Left cardiac atrium (tissue), 4 donors: ENCODE data around the gene CLIC2. TPM values are rescaled to one million over a fixed set of nuclear protein-coding genes. Genes with fewer than 3 reads are reported as not detected.
"Not testable (repeated sequence)": the region's sequence is repeated elsewhere in the genome, so short reads cannot be mapped to it uniquely, and the experiment has no call there.

Experiments
- ATAC-seq, 2 donors: fragments of 200-7000 bp; cut with Tn5 transposase; one replicate each; pipeline ENCODE4 v1.9.1; 2020; ENCODE audit warnings: mild to moderate bottlenecking in 2 of 2, moderate library complexity in 2 of 2
- DNase-seq: peaks from one replicate; pipeline ENCODE4 v3.0.0-alpha.2; 2020
- intact Hi-C, 2 donors: fragments of 100-400 bp; cut with DNase I; formaldehyde crosslinking; loops; one replicate each; pipeline versions ENCODE4 v1.14.1 to v1.15.1; 2022 to 2023
- long read RNA-seq: library from polyadenylated mRNA; unstranded; transcript quantifications from one replicate; pipeline ENCODE4 v2.0.0, GENCODE V29; 2021
- total RNA-seq, 2 donors: library from RNA; stranded (reverse); fragmentation: NEBNext Ultra II Directional; extraction: Animal tissue kit (Norgen Biotek cat#: 25700); gene quantifications; one replicate each; pipeline ENCODE4 v1.2.1, GENCODE V29; 2021
- donor health status: DM: no; HTN: yes; CAD: no.
- donor health status: DM: no; HTN: yes; CAD: no; lungs with severe emphysema.
- donor health status: DM: yes; HTN: yes; CAD: no.
- donor health status: Dilated cardiomyopathy.

CLIC2 gene
- total RNA-seq, result 10 to 100 TPM; 14.6 to 20.1 TPM
- long read RNA-seq, transcript CLIC2-202 (6 exons, 2,655 nt), result major isoform, 8 of 9 reads
- long read RNA-seq, partial matches to known transcripts, result 1 of 9 reads
- long read RNA-seq, other reads (novel, unspliced or antisense), result 0 of 9 reads

GRCh38 chrX:155334486-155335336 lies at the start of gene CLIC2:
Gene CLIC2, minus strand, starts transcription at chrX:155334614. Its CDS starts 187 bp downstream, at chrX:155334427.
- DNase-seq, result peak; percentile 69
- peak; percentile 71 to 93 for ATAC-seq
- intact Hi-C loops, result no loop called here

- peak; percentile 69 to 73 for ATAC-seq
- DNase-seq, intact Hi-C loops: not testable (repeated sequence)
These were observed 48.1 kb upstream of the CLIC2 start for GRCh38 chrX:155382529-155382967.

DNA sequence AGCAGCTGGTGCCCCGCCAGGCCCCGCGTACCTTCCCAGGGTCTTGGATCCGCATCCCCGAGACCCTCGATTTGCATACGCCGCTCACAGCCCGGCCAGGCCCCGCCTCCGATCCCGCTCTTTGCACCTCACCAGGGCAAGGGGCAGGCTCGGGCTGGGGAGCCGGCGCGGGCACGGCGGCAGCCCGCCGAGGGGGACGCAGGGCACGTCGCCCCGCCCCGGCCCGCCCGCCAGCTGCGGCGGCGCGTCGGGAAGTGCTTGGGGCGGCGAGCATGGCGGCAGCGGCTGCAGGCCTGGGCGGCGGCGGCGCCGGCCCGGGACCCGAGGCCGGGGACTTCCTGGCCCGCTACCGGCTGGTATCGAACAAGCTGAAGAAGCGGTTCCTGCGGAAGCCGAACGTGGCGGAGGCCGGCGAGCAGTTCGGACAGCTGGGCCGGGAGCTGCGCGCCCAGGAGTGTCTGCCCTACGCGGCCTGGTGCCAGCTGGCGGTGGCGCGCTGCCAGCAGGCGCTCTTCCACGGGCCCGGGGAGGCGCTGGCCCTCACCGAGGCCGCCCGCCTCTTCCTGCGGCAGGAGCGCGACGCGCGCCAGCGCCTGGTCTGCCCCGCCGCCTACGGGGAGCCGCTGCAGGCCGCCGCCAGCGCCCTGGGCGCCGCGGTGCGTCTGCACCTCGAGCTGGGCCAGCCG lies 47.6 kb upstream of the CLIC2 start, which contains the start of gene F8A2:
Gene F8A2, plus strand, starts transcription at position 253 of the 686 bp plus-strand sequence. Its CDS starts 20 bp downstream, at position 273.
- intact Hi-C loops, DNase-seq: not testable (repeated sequence)
- peak; percentile 88 to 90 for ATAC-seq

DNA sequence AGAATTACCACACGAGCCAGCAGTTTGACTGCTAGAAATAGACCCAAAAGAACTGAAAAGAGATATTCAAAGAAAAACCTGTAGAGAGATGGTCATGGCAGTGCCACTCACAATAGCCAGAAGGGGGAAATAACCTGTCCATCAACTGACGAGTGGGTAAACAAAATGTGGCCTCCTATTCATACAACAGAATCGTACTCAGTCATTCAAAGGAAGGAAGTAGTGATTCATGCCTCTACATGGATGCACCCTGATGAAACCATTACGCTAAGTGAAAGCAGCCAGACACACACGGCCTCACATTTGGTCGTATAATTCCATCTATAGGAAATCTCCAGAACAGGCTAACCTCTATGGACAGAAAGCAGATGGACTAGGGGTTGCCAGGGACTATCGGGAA lies 45.4 kb upstream of the CLIC2 start:
- DNase-seq, intact Hi-C loops, ATAC-seq: not testable (repeated sequence)

DNA sequence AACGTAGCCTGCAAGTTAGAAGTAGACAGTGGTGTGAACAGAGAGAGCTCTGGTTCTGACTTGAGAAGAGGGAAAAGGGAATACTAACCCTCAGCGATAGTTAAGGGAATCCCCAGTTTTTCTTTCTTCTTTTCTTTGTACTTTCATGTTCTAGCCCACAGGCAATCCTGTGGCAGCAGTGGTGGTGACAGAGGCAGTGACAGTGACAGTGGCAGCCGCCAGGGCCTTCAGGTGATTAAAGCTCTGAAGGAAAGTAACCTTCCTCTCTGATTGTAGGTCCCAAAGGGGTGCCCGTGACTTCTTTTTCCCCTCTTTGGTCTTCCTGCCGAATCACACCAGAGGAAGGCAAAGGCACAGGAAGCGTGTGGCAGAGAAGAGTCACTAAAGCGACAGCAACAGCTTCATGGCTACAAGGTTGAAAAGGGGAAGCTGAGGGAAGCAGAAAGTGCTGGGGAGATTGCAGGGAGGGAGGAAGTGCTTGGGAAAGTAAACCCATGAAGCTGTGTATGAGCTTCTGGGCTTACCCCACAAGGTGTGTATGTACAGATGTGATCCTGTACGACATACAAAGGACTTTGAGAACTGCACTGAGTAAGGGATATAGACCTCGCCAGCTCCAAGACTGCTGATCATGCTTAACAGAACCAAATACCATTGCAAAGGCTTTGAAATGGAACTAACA lies 39.5 kb upstream of the CLIC2 start:
- DNase-seq, intact Hi-C loops, ATAC-seq: not testable (repeated sequence)

GRCh38 chrX:155363712-155364111 lies 29.3 kb upstream of the CLIC2 start:
- ATAC-seq, intact Hi-C loops, DNase-seq: not testable (repeated sequence)

DNA sequence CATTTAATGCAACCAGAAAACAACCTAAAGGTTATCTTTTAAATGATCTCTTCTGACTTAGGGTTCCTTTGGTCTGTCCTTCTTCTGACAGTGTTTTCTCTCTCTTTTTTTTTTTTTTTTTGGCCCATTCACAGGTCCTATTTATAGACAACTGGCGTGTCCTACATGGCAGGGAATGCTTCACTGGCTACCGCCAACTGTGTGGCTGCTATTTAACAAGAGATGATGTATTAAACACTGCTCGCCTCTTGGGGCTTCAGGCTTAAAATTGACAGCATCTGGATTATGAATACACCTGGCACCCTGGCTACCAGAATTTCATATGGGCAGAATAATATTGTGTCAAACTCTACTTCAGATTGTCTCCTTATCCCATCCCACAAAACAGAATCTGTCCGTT lies 15.0 kb upstream of the CLIC2 start:
- DNase-seq, ATAC-seq, intact Hi-C loops: not testable (repeated sequence)

GRCh38 chrX:155345689-155346088 lies 11.3 kb upstream of the CLIC2 start:
- DNase-seq, intact Hi-C loops, ATAC-seq: not testable (repeated sequence)

GRCh38 chrX:155335337-155335712 lies 911 bp upstream of the CLIC2 start:
- intact Hi-C loops, DNase-seq, ATAC-seq: not testable (repeated sequence)

GRCh38 chrX:155333544-155334100 lies 792 bp downstream of the CLIC2 start:
- intact Hi-C loops, result no loop called here
- DNase-seq, result no peak
- ATAC-seq, result no peak

DNA sequence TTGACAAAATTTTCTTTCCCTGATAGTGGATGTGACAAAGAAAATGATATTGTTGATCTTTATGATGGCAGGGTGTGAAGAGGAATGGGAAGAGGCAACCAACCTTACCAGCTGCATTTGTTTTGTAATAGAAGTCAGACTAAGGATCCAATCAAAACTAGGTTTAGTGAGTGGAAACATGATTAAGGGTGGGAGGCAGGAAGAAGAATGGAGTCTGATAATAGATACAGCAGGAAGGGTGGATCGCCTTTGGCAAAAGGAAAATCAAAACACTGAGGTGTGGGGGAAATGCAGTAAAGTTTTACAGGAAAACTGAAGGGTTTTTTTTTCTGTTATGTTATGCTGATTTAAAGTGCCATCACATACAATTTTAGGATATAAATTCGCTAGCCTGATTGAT lies 3.4 kb downstream of the CLIC2 start:
- DNase-seq, result no peak
- intact Hi-C loops, result no loop called here
- no peak for ATAC-seq

GRCh38 chrX:155329293-155329692 lies 5.1 kb downstream of the CLIC2 start:
- no peak for DNase-seq
- ATAC-seq, result no peak
- intact Hi-C loops, result no loop called here

DNA sequence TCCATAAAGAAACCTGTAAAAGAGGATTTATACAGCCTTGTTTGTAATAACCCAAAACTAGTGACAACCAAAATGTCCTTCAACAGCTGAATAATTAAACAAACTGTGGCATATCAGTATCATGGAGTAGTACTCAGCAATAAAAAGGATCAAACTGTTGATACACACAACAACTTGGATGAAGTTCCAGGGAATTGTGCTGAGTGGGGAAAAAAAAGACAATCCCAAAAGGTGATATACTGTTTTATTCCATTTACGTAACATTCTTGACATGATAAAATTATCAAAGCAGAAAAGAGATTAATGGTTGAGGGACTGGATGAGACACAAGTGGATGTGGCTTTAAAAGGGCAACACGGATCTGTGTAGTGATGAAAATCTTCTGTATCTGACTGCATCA lies 7.8 kb downstream of the CLIC2 start:
- intact Hi-C loops, result no loop called here
- no peak for ATAC-seq
- DNase-seq, result no peak

DNA sequence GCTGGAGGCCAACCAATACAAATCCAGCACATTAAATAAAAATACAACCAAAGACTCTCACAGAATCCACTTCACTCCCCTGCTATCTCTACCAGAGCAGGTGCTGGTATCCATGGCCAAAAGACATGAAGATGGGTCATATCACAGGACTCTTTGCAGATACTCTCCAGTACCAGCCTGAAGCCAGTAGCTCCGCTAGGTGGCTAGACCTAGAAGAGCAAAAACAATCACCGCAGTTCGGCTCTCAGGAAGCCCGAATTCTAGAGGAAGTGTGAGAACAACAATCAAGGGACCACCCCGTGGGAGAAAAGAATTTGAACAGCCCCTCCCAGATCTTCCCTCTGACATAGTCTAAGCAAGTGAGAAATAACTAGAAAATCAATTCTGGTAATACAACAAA lies 20.2 kb downstream of the CLIC2 start:
- ATAC-seq (no peak), DNase-seq (no peak)
- intact Hi-C loops, result no loop called here

- DNase-seq, result no peak
- no peak for ATAC-seq
- intact Hi-C loops, result loop anchor here in 1 of 2 donors (2.0 kb wide), 1 partner anchor 17 kb away; no protein-coding TSS in a partner anchor
These were observed 20.6 kb downstream of the CLIC2 start for GRCh38 chrX:155313766-155314165.

- intact Hi-C loops, result no loop called here
- ATAC-seq, result no peak
- DNase-seq, result no peak
These were observed 40.6 kb downstream of the CLIC2 start for GRCh38 chrX:155293771-155294170.

- DNase-seq (no peak), ATAC-seq (no peak)
- intact Hi-C loops, result no loop called here
These were observed 54.5 kb downstream of the CLIC2 start for GRCh38 chrX:155279873-155280272.

DNA sequence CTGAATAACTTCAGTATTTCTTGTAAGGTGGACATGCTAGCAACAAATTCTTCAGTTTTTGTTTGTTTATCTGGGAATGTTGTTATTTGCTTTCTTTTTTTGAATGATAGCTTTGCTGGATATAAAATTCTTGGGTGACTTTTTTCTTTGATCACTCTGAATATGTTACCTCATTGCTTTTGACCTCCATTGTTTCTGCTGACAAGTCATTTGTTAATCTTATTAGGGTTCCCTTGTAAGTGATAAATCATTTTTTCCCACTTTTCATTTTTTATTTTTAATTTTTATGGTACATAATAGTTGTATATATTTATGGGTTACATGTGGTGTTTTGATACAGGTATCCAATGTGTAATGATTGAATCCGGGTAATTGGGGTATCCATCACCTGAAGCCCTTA lies 63.4 kb downstream of the CLIC2 start:
- intact Hi-C loops, result no loop called here
- DNase-seq (no peak), ATAC-seq (no peak)

DNA sequence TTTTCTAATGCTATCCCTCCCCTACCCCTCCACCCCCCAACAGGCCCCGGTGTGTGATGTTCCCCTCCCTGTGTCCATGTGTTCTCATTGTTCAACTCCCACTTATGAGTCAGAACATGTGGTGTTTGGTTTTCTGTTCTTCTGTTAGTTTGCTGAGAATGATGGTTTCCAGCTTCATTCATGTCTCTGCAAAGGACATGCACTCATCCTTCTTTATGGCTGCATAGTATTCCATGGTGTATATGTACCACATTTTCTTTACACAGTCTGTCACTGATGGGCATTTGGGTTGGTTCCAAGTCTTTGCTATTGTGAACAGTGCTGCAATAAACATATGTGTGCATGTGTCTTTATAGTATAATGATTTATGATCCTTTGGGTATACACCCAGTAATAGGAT lies 66.4 kb downstream of the CLIC2 start:
- ATAC-seq, intact Hi-C loops, DNase-seq: not testable (repeated sequence)
